OCI-LY3 (cell line): ENCODE results near the gene MACROD2.

Source experiments
- H2AFZ ChIP-seq: fragments of 200-600, 300-600 bp; shearing (Covaris generic); 2 replicates; pipeline ENCODE4 v1.6.0; 2014; ENCODE audit warnings: antibody characterized with exemption, low read depth, low read length
- H3K27ac ChIP-seq: fragments of 200-600, 300-600 bp; sonication (generic); 2 replicates; pipeline ENCODE4 v1.5.1; 2014; ENCODE audit warnings: mild to moderate bottlenecking, low read length, moderate library complexity, mixed read lengths
- H3K27me3 ChIP-seq: fragments of 200-600, 300-600 bp; sonication (generic); 2 replicates; pipeline ENCODE4 v1.6.1; 2014; ENCODE audit warnings: low read depth, low read length, mixed read lengths
- H3K36me3 ChIP-seq: fragments of 200-600, 300-600 bp; sonication (generic); replicated peaks from 2 replicates; pipeline ENCODE3; 2014; ENCODE audit warnings: low read depth, low read length, mixed read lengths
- H3K4me1 ChIP-seq: fragments of 300-600, 200-600 bp; sonication (generic); 2 replicates; pipeline ENCODE4 v1.6.1; 2014; ENCODE audit warnings: low read length, mixed read lengths
- H3K4me2 ChIP-seq: fragments of 200-600, 300-600 bp; sonication (generic); 2 replicates; pipeline ENCODE4 v1.6.1; 2014; ENCODE audit warnings: low read length, mixed read lengths
- H3K4me3 ChIP-seq: fragments of 300-600, 200-600 bp; sonication (generic); 2 replicates; pipeline ENCODE4 v1.5.1; 2014; ENCODE audit warnings: antibody characterized with exemption, mild to moderate bottlenecking, low read length, moderate library complexity
- H3K79me2 ChIP-seq: fragments of 300-600, 200-600 bp; shearing (Covaris generic); 2 replicates; pipeline ENCODE4 v1.6.1; 2014; ENCODE audit warnings: mild to moderate bottlenecking, low read length, mixed read lengths
- H3K9ac ChIP-seq: fragments of 300-600, 200-600 bp; shearing (Covaris generic); 2 replicates; pipeline ENCODE4 v1.6.0; 2014; ENCODE audit warnings: mild to moderate bottlenecking, low read length, moderate library complexity
- H3K9me3 ChIP-seq: fragments of 200-600, 300-600 bp; shearing (Covaris generic); 2 replicates; pipeline ENCODE4 v1.6.1; 2014; ENCODE audit warnings: low read length, mixed read lengths; ENCODE audit not compliant: insufficient read depth
- H4K20me1 ChIP-seq: fragments of 200-600, 300-600 bp; sonication (generic); 2 replicates; pipeline ENCODE4 v1.6.1; 2016; ENCODE audit warnings: low read length, mixed read lengths; ENCODE audit not compliant: insufficient read depth
- CTCF ChIP-seq: fragments of 200-600, 300-600 bp; sonication (generic); IDR thresholded peaks from 2 replicates; pipeline ENCODE4 v1.5.1; 2014; ENCODE audit warnings: antibody characterized with exemption, low read length, low read depth
- EZH2phosphoT487 ChIP-seq: fragments of 200-600 bp; shearing (Covaris generic); IDR thresholded peaks from 2 replicates; pipeline ENCODE4 v1.6.1; 2018; ENCODE audit warnings: antibody characterized with exemption, mixed run types, low read depth

MACROD2 gene

GRCh38 chr20:16003310-16003709 lies 2008.0 kb downstream of the MACROD2 start:
- peaks cover 78% of the 10 kb centered on the region for H3K36me3 ChIP-seq
- no peak overlapping the region for H3K9ac ChIP-seq
- peaks cover 94% of the 10 kb centered on the region for H4K20me1 ChIP-seq
- no peaks in the 10 kb centered on the region for H3K9me3 ChIP-seq
- peaks cover 97% of the 10 kb centered on the region for H3K79me2 ChIP-seq
- no peak overlapping the region for H2AFZ ChIP-seq
- TF ChIP-seq CTCF (no peak), EZH2phosphoT487 (no peak)
- no peak overlapping the region for H3K4me3 ChIP-seq
- H3K27me3 ChIP-seq, result no peaks in the 10 kb centered on the region
- no peak overlapping the region for H3K4me2 ChIP-seq
- H3K27ac ChIP-seq, result no peak overlapping the region
- H3K4me1 ChIP-seq, result peaks cover 45% of the 10 kb centered on the region

- no peak overlapping the region for H3K4me3 ChIP-seq
- peaks cover 97% of the 10 kb centered on the region for H3K79me2 ChIP-seq
- no peaks in the 10 kb centered on the region for H3K27me3 ChIP-seq
- no peak overlapping the region for H3K9ac ChIP-seq
- H3K36me3 ChIP-seq, result peaks cover 82% of the 10 kb centered on the region
- no peaks in the 10 kb centered on the region for H3K9me3 ChIP-seq
- H2AFZ ChIP-seq, result no peak overlapping the region
- peaks cover 96% of the 10 kb centered on the region for H4K20me1 ChIP-seq
- peaks cover 45% of the 10 kb centered on the region for H3K4me1 ChIP-seq
- H3K4me2 ChIP-seq, result no peak overlapping the region
- TF ChIP-seq CTCF (no peak), EZH2phosphoT487 (no peak)
- no peak overlapping the region for H3K27ac ChIP-seq
Observed at GRCh38 chr20:16004108-16004854, 2009.0 kb downstream of the MACROD2 start.

GRCh38 chr20:16005021-16005914 lies 2010.0 kb downstream of the MACROD2 start:
- Histone ChIP-seq H3K9ac (no peak overlapping the region), H3K79me2 (peaks cover 97% of the 10 kb centered on the region), H3K4me2 (no peak overlapping the region), H4K20me1 (peaks cover 96% of the 10 kb centered on the region), H3K9me3 (no peaks in the 10 kb centered on the region), H3K36me3 (peaks cover 79% of the 10 kb centered on the region), H3K27ac (no peak overlapping the region), H3K27me3 (no peaks in the 10 kb centered on the region), H3K4me3 (no peak overlapping the region), H2AFZ (no peak overlapping the region), H3K4me1 (peaks cover 43% of the 10 kb centered on the region)
- TF ChIP-seq CTCF (no peak), EZH2phosphoT487 (no peak)

- peak overlapping the region; percentile 39; the same call in 1 of the 2 replicates for H3K4me2 ChIP-seq
- no peak overlapping the region for H3K27ac ChIP-seq
- H3K36me3 ChIP-seq, result peaks cover 79% of the 10 kb centered on the region
- TF ChIP-seq EZH2phosphoT487 (no peak), CTCF (no peak)
- H3K9me3 ChIP-seq, result no peaks in the 10 kb centered on the region
- H3K4me3 ChIP-seq, result no peak overlapping the region
- no peaks in the 10 kb centered on the region for H3K27me3 ChIP-seq
- H3K4me1 ChIP-seq, result peaks cover 37% of the 10 kb centered on the region
- H3K79me2 ChIP-seq, result peaks cover 97% of the 10 kb centered on the region
- H3K9ac ChIP-seq, result no peak overlapping the region
- H4K20me1 ChIP-seq, result peaks cover 96% of the 10 kb centered on the region
- no peak overlapping the region for H2AFZ ChIP-seq
Observed at GRCh38 chr20:16005915-16006493, 2010.7 kb downstream of the MACROD2 start.
